Nephron (organoid): ENCODE data around the gene ALAS2.
A peak's percentile ranks its signal among the peaks of the same experiment; 100 is the strongest.
"Not testable (repeated sequence)": the region's sequence is repeated elsewhere in the genome, so short reads cannot be mapped to it uniquely, and the experiment has no call there.

Source experiments
- H3K27ac Mint-ChIP-seq, 3 experiments: 2 replicates each; pipeline ENCODE4 v1.8.0; 2020; ENCODE audit warnings: mixed read lengths in 3 of 3, mild to moderate bottlenecking in 2 of 3, moderate library complexity in 1 of 3
- H3K27me3 Mint-ChIP-seq: 2 replicates; pipeline ENCODE4 v1.8.0; 2021; ENCODE audit warnings: low read depth, mild to moderate bottlenecking, moderate library complexity, mixed read lengths
- H3K36me3 Mint-ChIP-seq: 2 replicates; pipeline ENCODE4 v1.8.0; 2020; ENCODE audit warnings: low read depth, mixed read lengths
- H3K4me1 Mint-ChIP-seq: 2 replicates; pipeline ENCODE4 v1.8.0; 2020; ENCODE audit warnings: mixed read lengths
- H3K4me3 Mint-ChIP-seq, 3 experiments: 2 replicates each; pipeline ENCODE4 v1.8.0; 2020; ENCODE audit warnings: mild to moderate bottlenecking in 3 of 3, mixed read lengths in 3 of 3, moderate library complexity in 2 of 3
- H3K9me3 Mint-ChIP-seq: 2 replicates; pipeline ENCODE4 v1.8.0; 2020; ENCODE audit warnings: mixed read lengths
- TF ChIP-seq, protein P1 (sequence below), 3 experiments: fragments of 200-600 bp; sonication (generic); IDR thresholded peaks; one replicate each; pipeline ENCODE4 v1.5.0; 2021; ENCODE audit warnings: antibody characterized with exemption in 3 of 3; ENCODE audit not compliant: unreplicated experiment in 3 of 3

ALAS2 gene, protein sequence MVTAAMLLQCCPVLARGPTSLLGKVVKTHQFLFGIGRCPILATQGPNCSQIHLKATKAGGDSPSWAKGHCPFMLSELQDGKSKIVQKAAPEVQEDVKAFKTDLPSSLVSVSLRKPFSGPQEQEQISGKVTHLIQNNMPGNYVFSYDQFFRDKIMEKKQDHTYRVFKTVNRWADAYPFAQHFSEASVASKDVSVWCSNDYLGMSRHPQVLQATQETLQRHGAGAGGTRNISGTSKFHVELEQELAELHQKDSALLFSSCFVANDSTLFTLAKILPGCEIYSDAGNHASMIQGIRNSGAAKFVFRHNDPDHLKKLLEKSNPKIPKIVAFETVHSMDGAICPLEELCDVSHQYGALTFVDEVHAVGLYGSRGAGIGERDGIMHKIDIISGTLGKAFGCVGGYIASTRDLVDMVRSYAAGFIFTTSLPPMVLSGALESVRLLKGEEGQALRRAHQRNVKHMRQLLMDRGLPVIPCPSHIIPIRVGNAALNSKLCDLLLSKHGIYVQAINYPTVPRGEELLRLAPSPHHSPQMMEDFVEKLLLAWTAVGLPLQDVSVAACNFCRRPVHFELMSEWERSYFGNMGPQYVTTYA

DNA sequence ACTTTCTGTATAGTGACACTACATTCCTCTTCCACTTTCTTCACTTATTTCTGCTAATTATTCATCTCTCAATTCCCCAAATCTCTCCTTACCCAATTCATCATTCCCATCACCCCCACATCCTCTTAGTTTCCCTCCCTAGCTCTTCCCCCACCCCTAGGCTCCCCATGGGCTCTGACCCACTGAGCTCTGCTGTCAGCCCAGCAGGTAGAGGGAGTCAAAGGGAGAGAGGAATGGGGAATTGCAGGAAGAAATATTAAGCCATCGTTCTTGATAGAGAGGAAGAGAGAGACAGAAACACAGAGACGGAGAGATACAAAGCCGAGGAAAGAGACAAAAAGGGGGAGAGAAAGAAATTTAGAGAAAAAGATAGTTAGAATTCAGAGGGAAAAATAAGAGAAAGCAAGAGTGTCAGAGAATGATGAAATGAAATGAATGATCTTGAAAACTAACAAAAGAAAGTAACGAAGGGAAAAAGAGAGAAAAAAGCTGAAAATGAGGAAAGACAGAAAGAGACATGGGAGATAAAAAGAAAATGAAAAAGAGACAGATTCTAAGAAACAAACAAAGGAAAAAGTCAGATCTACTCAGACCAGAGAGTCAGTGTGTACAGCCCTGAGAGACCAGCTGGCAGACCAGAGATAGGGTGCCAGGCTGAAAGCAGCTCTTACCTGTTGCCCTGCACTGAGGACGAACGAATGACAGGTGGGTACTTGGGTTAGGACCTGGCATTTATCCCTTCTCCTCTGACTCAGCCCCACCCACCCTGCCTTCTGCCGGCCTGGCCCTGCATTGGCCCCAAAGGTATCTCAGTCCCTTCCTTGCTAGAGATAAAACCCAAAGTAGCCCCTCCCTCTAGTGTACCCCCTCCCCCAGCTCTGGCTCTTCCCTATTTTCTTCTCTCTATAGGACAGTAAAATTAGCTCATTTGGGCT, at the start of gene ALAS2:
Gene ALAS2, minus strand, starts transcription at position 707 of the 935 bp plus-strand sequence. CDS start 4,977 bp downstream, outside the sequence.
- TF ChIP-seq, protein P1, sequence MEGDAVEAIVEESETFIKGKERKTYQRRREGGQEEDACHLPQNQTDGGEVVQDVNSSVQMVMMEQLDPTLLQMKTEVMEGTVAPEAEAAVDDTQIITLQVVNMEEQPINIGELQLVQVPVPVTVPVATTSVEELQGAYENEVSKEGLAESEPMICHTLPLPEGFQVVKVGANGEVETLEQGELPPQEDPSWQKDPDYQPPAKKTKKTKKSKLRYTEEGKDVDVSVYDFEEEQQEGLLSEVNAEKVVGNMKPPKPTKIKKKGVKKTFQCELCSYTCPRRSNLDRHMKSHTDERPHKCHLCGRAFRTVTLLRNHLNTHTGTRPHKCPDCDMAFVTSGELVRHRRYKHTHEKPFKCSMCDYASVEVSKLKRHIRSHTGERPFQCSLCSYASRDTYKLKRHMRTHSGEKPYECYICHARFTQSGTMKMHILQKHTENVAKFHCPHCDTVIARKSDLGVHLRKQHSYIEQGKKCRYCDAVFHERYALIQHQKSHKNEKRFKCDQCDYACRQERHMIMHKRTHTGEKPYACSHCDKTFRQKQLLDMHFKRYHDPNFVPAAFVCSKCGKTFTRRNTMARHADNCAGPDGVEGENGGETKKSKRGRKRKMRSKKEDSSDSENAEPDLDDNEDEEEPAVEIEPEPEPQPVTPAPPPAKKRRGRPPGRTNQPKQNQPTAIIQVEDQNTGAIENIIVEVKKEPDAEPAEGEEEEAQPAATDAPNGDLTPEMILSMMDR (IDR thresholded peaks at IDR 0.05; ENCODE audit: unreplicated experiment in 3 of 3): no peak
- H3K4me1 Mint-ChIP-seq: peaks cover 9% of the 10 kb centered on the region
- peaks cover 11% of the 10 kb centered on the region for H3K9me3 Mint-ChIP-seq
- H3K36me3 Mint-ChIP-seq: no peaks in the 10 kb centered on the region
- H3K27me3 Mint-ChIP-seq: peaks cover 3% of the 10 kb centered on the region
- H3K4me3 Mint-ChIP-seq: no peak within 1 kb of the TSS
- peak within 1 kb of the TSS in 1 of 3 experiments; percentile 38 for H3K27ac Mint-ChIP-seq

DNA sequence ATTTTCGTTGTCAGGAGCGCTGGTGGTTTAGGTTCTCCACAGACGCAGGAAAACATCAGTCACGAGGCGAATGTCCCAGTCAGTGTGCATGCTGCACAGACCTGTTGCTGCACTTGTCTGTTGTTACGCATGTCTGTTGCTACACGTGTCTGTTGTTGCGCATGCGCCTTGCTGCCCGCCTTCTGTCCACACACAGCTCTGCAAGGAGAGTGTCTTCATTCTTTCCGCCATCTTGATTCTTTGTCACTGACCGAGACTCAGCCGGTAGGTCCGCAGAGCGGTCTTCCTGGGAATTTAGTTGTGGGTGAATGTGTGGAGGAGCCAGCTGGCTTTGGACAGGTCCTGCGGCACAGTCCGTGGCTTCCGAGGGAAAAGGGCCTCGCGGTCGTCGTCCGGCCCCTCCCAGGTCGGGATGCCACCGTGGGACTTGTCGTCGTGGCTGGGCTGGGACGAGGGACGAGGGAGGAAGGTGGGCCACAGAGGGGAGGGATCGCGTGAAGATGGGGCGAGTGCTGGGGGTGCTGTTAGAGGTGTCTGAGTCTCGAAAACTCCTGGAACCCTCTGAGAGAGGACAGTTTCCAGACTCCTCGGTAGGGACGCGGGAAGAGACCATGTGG, 44.2 kb upstream of the ALAS2 start, which contains the start of gene PAGE2B:
Gene PAGE2B, plus strand, starts transcription at position 180 of the 617 bp plus-strand sequence. CDS start 1,012 bp downstream, outside the sequence.
- Mint-ChIP-seq H3K4me3 (no peak within 1 kb of the TSS), H3K9me3 (peaks cover 14% of the 10 kb centered on the region)

DNA sequence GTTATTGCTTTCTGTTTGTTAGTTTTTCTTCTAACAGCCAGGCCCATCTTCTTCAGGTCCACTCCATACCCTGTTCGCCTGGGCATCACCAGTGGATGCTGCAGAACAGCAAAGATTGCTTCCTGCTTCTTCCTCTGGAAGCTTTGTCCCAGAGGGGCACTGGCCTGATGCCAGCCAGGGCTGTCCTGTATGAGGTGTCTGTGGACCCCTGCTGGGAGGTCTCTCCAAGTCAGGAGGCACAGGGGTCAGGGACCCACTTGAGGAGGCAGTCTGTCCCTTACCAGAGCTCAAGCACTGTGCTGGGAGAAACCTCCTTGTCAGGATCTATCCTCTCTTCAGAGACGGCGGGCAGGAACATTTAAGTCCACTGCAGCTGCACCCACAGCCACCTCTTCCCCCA, 41.5 kb upstream of the ALAS2 start:
- no peak overlapping the region for H3K4me3 Mint-ChIP-seq
- TF ChIP-seq, protein P1 (IDR thresholded peaks at IDR 0.05; ENCODE audit: unreplicated experiment in 3 of 3): no peak
- peaks cover 18% of the 10 kb centered on the region for H3K9me3 Mint-ChIP-seq
- no peaks in the 10 kb centered on the region for H3K27me3 Mint-ChIP-seq
- H3K4me1 Mint-ChIP-seq: no peaks in the 10 kb centered on the region
- H3K36me3 Mint-ChIP-seq: no peaks in the 10 kb centered on the region
- H3K27ac Mint-ChIP-seq: no peak overlapping the region

More for the DNA sequence above, 44.2 kb upstream of the ALAS2 start, which contains the start of gene PAGE2B:
- no peaks in the 10 kb centered on the region for H3K36me3 Mint-ChIP-seq
- H3K27me3 Mint-ChIP-seq: no peaks in the 10 kb centered on the region
- no peak within 1 kb of the TSS for H3K27ac Mint-ChIP-seq
- TF ChIP-seq, protein P1 (IDR thresholded peaks at IDR 0.05; ENCODE audit: unreplicated experiment in 3 of 3): no peak
- H3K4me1 Mint-ChIP-seq: no peaks in the 10 kb centered on the region

DNA sequence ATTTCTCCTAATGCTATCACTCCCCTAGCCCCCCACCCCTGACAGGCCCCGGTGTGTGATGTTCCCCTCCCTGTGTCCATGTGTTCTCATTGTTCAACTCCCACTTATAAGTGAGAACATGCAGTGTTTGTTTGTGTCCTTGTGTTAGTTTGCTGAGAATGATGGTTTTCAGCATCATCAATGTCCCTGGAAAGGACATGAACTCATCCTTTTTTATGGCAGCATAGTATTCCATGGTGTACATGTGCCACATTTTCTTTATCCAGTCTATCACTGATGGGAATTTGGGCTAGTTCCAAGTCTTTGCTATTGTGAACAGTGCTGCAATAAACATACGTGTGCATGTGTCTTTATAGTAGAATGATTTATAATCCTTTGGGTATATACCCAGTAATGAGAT, 36.4 kb upstream of the ALAS2 start:
- H3K4me1 Mint-ChIP-seq, H3K27me3 Mint-ChIP-seq, H3K4me3 Mint-ChIP-seq, H3K27ac Mint-ChIP-seq, H3K36me3 Mint-ChIP-seq: not testable (repeated sequence)
- peaks cover 42% of the 10 kb centered on the region for H3K9me3 Mint-ChIP-seq

DNA sequence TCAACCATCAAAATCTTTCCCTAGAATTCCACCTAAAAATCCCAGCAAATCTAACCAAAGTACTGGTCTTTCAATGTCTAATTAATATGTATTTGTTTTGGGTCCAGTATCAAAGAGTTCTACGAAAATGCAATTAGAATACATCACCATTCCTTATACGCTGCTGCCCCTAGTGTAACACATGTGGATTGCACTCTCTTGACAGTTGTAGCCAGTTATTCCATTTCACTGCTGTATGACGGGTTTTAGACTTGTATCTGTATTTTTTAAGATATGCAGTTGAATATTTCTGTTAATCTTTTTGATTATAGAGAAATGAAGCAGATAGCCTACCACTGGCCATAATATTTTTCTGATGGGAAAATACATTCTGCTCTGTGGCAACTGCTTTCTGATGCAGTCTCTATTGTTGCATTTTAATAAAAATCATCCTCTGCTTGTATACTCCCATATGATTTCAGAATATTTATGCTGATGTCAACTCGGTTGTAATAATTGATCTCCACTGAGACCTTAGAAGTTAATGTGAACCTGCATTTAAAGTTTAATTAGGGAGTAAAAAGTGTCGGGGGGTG, 27.0 kb upstream of the ALAS2 start:
- peaks cover 21% of the 10 kb centered on the region for H3K4me1 Mint-ChIP-seq
- peaks cover 6% of the 10 kb centered on the region for H3K9me3 Mint-ChIP-seq
- no peaks in the 10 kb centered on the region for H3K36me3 Mint-ChIP-seq
- no peaks in the 10 kb centered on the region for H3K27me3 Mint-ChIP-seq
- H3K27ac Mint-ChIP-seq: peak overlapping the region; percentile 89 to 93 (median 92)
- TF ChIP-seq, protein P1 (IDR thresholded peaks at IDR 0.05; ENCODE audit: unreplicated experiment in 3 of 3): peak; percentile 71 to 79 (median 71)
- H3K4me3 Mint-ChIP-seq: peak overlapping the region; percentile 42 to 60 (median 51)
